HL-60/S4 treated with phorbol 12-myristate 13-acetate at 8.2 ng/mL for 4 days and 3 days (cell line): ENCODE results near the gene GBA2.

Experiments
- in situ Hi-C: fragments of 300-500 bp; cut with MboI; formaldehyde crosslinking; loops from 2 replicates; pipeline ENCODE4 v1.15.0; 2022; ENCODE audit warnings: low sequenced_read_pairs

Gene GBA2

GRCh38 chr9:35769763-35770162 is 20.7 kb upstream of the GBA2 start:
- in situ Hi-C loops: no loop called here

GRCh38 chr9:35767458-35767857 is 18.4 kb upstream of the GBA2 start:
- in situ Hi-C loops: no loop called here

DNA sequence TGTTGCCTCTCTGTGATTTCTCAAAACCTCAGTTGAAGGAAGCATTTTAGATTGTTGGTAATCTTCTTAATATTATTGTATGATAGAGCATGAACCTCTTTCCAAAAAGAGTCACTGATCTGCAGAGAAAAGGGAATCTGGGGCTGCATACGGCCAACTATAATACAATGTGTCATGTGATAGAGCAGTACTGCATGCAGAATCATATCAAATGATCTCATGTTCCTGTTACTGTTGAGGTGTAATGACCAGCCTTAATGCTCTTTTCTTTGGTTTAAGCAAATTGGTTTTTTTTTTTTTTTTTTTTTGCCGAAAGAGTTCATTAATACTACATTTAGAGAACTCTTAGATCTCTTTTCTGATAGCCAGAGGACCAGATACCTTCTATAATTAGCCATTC is 18.0 kb upstream of the GBA2 start:
- in situ Hi-C loops: no loop called here

DNA sequence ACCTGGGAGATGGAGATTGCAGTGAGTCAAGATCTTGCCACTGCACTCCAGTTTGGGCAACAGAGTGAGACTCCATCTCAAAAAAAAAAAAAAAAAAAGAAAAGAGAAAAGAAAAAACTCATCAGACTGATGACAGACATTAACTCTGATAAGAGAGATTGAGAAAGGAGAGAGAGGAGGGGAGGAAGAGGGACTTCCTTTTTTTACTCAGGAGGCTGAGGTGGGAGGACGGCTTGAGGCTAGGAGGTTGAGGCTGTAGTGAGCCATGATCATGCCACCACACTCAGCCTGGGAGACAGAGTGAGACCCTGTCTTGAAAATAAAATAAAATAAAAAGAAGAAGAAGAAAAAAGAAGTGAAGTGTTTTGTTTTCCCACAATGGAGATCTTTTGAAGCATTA is 14.8 kb upstream of the GBA2 start:
- in situ Hi-C loops: no loop called here

GRCh38 chr9:35763181-35763580 is 14.2 kb upstream of the GBA2 start:
- in situ Hi-C loops: no loop called here

GRCh38 chr9:35760651-35761050 is 11.6 kb upstream of the GBA2 start:
- in situ Hi-C loops: no loop called here

- in situ Hi-C loops: no loop called here
Observed at GRCh38 chr9:35759795-35760194, 10.8 kb upstream of the GBA2 start.

DNA sequence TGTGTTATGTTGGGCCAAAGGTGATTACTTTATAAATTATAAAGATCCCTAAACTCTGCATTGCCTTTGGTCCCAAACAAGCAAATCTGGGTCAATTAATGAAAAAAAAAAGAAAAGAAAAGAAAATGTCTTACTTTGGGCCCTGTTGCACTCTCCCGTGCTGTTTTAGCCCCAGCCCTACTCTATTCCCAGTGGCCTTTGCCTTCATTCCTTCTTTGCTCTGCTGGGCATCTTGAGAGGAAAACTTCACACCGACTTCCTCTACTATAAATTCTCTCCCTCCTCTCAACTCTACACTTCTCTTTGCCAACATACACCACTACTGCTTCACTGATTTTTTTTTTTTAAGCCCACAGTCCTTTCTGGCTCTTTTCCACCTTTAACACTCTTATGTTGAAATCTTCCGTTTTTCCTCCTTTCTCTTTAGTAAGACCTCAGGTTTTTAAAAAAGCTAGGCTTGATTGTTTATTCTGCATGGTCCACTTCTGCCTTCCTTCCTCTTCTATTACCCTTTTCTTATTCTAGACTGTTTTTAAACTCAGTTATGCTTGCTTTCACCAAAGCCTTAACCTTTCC is 9.5 kb upstream of the GBA2 start:
- in situ Hi-C loops: no loop called here

DNA sequence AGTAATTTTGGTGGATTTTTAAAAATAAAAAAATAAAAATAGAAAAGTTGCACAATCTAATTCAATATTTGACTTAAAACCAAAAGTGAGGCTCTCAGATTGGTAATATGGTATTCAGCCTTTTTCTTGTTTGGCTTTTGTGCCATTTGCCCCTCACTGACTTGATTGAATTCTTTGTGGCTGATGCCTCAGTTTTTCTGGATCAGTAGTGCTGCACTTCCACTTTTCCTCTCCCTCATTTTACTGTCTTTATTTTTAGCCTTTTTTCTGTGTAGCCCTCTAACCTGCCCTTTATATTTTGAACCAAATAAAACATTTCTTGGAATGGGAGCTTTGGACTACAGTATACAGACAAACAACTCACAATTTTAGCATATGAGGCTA is 8.9 kb upstream of the GBA2 start:
- in situ Hi-C loops: no loop called here

DNA sequence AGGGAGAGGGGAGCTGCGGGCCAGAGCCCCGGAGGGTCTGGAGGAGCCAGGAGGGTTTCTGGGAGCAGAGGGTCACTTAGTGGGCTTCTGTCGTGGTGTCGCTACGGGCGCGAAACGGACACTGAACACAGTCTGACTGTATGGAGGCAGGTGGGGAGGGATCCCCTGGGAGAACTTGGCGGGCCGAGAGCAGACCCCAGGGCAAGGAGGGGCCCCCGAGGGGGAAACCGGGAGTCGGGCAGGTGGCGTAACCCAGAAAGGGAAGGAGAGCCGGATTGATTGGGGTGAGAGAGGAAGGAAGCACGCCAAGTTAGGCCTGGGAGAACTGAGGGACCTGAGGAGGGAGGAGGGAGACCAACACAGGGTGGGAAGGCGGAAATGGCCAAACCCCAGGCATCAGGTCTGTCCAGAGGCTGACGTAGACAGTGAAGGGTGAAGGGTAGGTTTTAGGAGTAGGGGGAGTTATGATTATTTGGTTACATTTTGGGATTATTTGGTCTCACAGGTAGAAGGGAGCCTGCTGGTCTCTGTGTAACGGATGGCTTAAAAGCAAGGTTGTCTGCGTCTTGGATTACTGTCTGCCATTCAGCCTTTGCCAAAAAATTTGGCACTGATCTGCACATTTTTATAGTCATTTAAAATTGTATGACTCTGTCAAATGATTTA is 8.3 kb upstream of the GBA2 start:
- in situ Hi-C loops: no loop called here

DNA sequence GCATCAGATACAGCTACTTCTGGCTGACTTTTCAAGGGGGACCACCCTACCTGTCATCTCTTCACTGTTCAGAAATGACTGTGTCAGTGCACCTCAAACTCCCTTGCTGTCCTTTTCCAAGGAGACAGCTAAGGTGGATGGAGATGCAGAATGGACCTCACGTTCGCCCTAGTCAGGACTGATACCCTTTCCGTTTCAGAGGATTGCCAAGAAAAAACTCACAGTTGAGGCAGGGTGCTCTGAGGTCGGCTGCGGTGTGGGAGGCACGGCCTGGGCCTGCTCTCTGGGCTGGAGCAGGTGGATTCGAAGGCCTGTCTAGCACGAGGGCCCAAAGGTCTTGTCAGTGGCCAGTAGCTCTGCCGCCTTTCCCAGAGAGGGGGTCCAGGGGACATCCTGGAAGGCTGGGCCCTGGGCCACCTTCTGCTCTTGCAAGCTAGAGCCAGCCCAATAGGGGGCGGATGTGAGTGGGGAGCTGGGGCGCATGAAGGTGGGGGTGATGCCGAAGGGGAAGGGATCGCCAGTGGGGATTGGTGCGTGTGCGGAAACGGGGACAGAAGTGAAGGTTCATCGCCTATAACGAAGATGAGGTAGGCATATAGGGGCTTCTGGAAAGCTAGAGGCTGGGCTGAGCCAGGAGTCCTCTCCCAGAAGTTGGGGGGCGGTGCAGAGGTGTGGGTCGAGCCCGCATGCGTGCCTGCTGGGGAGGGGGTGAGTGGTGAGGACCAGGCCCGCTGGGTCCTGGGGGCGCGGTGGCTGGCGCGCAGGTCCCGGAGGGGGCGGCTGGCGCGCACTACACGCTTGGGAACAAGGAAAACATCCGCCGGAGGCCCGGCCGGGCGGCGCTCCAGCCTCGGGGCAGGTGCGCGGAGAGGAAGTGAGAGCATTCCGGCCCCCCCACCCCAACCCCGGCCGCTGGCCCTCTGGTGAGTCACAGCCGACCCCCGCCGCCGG is 7.5 kb upstream of the GBA2 start:
- in situ Hi-C loops: no loop called here

GRCh38 chr9:35755071-35755470 is 6.0 kb upstream of the GBA2 start:
- in situ Hi-C loops: no loop called here

GRCh38 chr9:35754264-35754663 is 5.2 kb upstream of the GBA2 start, which contains the start of gene MSMP:
MSMP (minus strand) TSS chr9:35754276; CDS start chr9:35754129, 147 bp downstream.
- in situ Hi-C loops: no loop called here

DNA sequence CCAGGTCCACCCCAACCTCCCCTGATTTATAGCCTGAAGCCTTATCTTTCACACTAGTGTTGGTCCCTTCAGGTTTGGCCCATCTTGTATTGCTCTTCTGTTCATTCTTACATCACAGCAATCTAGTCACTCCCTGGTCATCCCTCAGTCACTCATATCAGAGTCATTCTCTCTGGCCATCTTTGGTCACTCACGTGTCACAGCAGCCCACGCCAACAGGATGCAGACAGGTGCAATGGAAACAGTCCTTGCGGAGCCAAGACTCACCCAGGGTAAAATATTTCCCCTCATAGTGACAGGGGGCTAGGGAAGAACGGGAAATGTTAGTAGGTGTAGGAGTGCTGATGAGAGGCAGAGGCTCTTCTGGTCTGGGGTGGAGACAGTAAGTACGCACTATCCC is 4.4 kb upstream of the GBA2 start:
- in situ Hi-C loops: no loop called here

GRCh38 chr9:35750256-35750531 is 1.2 kb upstream of the GBA2 start:
- in situ Hi-C loops: no loop called here

GRCh38 chr9:35749515-35750255 is 657 bp upstream of the GBA2 start:
- in situ Hi-C loops: no loop called here

- in situ Hi-C loops: no loop called here
Observed at GRCh38 chr9:35748242-35748857, 678 bp downstream of the GBA2 start.

DNA sequence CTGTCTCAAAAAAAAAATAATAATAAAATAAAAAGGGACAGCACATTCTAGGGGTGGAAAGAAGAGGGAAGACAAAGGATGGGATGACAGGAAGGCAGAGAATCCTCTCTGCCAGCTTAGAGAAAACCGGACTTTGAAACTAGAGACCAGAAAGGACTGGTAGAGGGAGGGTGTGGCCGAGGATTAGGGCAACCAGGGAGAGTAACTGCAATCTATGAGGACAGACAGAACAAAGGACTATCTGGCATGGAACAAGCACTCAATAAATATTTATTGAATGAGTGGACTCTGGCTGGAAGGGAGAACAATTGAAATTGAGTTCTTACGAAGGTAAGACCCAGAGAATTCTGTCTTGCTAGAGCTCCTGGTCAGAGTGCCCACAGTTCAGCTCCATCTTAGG is 2.4 kb downstream of the GBA2 start:
- in situ Hi-C loops: no loop called here

GRCh38 chr9:35745569-35745968 is 3.5 kb downstream of the GBA2 start:
- in situ Hi-C loops: no loop called here

GRCh38 chr9:35743880-35744518 is 5.0 kb downstream of the GBA2 start:
- in situ Hi-C loops: no loop called here

DNA sequence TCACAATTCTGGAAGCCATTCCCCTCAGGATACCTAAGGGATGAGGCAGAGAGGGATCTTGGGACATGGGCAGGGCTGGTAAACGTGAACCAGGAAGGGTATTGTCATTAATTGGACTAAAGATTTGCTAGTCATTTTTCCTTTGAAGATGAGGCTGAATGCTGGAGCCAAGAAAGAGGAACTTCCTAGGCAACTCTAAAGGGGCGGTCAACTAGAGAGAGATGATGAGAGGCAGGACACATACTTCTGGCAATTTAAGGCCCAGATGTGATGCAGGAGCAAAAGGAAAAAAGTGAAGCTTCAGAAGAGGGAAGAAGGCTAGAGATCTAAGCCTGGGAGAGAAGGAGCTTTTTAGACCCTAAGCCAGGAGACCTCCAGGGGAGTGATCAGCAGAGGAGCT is 5.6 kb downstream of the GBA2 start:
- in situ Hi-C loops: no loop called here
